Dermis microvascular lymphatic vessel endothelial cell (primary cell): ENCODE results near the gene REM1. TPM values are rescaled to one million over a fixed set of nuclear protein-coding genes. Genes with fewer than 3 reads are reported as not detected.
A peak's percentile ranks its signal among the peaks of the same experiment; 100 is the strongest.
"Not testable (repeated sequence)": the region's sequence is repeated elsewhere in the genome, so short reads cannot be mapped to it uniquely, and the experiment has no call there.

Source experiments
- DNase-seq, 2 donors: peaks; one replicate each; pipeline versions ENCODE4 v3.0.0 to v3.0.0-alpha.2; 2010; ENCODE audit warnings: low read depth in 2 of 2
- total RNA-seq: library from RNA; depleted of rRNA; stranded (reverse); fragments of >200 nt; gene quantifications from 2 replicates; pipeline ENCODE4 v1.2.1, GENCODE V29; 2014

Gene REM1
- total RNA-seq: under 0.01 TPM in 1 of 2 replicates, not detected in the other

- DNase-seq: no peak
Measured at GRCh38 chr20:31474758-31475427, at the start of gene REM1, which contains the start of gene DEFB124. Gene REM1, plus strand, starts transcription at chr20:31475288. Its CDS starts 1,158 bp downstream, at chr20:31476446. Gene DEFB124, minus strand, starts transcription at chr20:31475127. Its CDS starts 2,114 bp downstream, at chr20:31473013.

- DNase-seq: no peak
Measured at GRCh38 chr20:31425797-31426196, 49.3 kb upstream of the REM1 start.

- not testable (repeated sequence) for DNase-seq
Measured at GRCh38 chr20:31426891-31427551, 48.1 kb upstream of the REM1 start.

- not testable (repeated sequence) for DNase-seq
Measured at GRCh38 chr20:31427576-31427975, 47.5 kb upstream of the REM1 start.

GRCh38 chr20:31430568-31431115, 44.4 kb upstream of the REM1 start:
- DNase-seq: no peak

GRCh38 chr20:31440012-31440659, 35.0 kb upstream of the REM1 start, which contains the start of gene DEFB123:
Gene DEFB123, plus strand, starts transcription at chr20:31440632. Its CDS starts 67 bp downstream, at chr20:31440699.
- no peak for DNase-seq

GRCh38 chr20:31446084-31446819, 28.8 kb upstream of the REM1 start:
- no peak for DNase-seq

GRCh38 chr20:31449511-31450414, 25.3 kb upstream of the REM1 start:
- DNase-seq: no peak

GRCh38 chr20:31452575-31452974, 22.5 kb upstream of the REM1 start:
- no peak for DNase-seq

- DNase-seq: no peak
Measured at GRCh38 chr20:31454361-31454760, 20.7 kb upstream of the REM1 start.

GRCh38 chr20:31470946-31471345, 4.1 kb upstream of the REM1 start:
- DNase-seq: not testable (repeated sequence)

- DNase-seq: no peak
Measured at GRCh38 chr20:31472395-31473330, 2.4 kb upstream of the REM1 start.

- no peak for DNase-seq
Measured at GRCh38 chr20:31473331-31474096, 1.6 kb upstream of the REM1 start.

GRCh38 chr20:31474097-31474436, 1.0 kb upstream of the REM1 start:
- no peak for DNase-seq

- no peak for DNase-seq
Measured at GRCh38 chr20:31475472-31476293, 595 bp downstream of the REM1 start.

GRCh38 chr20:31476294-31476585, 1.2 kb downstream of the REM1 start:
- no peak for DNase-seq

- peak in 1 of 2 donors; percentile 37 for DNase-seq
Measured at GRCh38 chr20:31476643-31477215, 1.6 kb downstream of the REM1 start.
